Activated CD8-positive, alpha-beta T cell treated with anti-CD3 and anti-CD28 coated beads for 36 hours (primary cell): ENCODE results near the gene LHB. TPM values are rescaled to one million over a fixed set of nuclear protein-coding genes. Genes with fewer than 3 reads are reported as not detected.

Source experiments
- ATAC-seq: fragments of 200-7000 bp; cut with Tn5 transposase; one replicate; pipeline ENCODE4 v1.10.0; 2021; ENCODE audit warnings: mild to moderate bottlenecking, moderate library complexity
- CTCF ChIA-PET: fragments of 350-600 bp; sonication (Branson Sonifier 250); formaldehyde crosslinking; loops from one replicate; lab custom pipeline; 2021; ENCODE audit warnings: antibody characterized with exemption; lab: Charles Lee
- POLR2A ChIA-PET: fragments of 350-600 bp; sonication (Branson Sonifier 250); formaldehyde crosslinking; loops from one replicate; lab custom pipeline; 2021; ENCODE audit warnings: antibody characterized with exemption; lab: Charles Lee
- DNase-seq: peaks from one replicate; pipeline ENCODE4 v3.0.0-alpha.2; 2020
- H3K27ac Mint-ChIP-seq: one replicate; pipeline ENCODE4 v1.8.0; 2021; ENCODE audit warnings: mild to moderate bottlenecking, mixed read lengths
- H3K27me3 Mint-ChIP-seq: one replicate; pipeline ENCODE4 v1.8.0; 2021; ENCODE audit warnings: mixed read lengths
- H3K36me3 Mint-ChIP-seq: one replicate; pipeline ENCODE4 v1.8.0; 2021; ENCODE audit warnings: low read depth, mixed read lengths
- H3K4me1 Mint-ChIP-seq: one replicate; pipeline ENCODE4 v1.8.0; 2021; ENCODE audit warnings: low read depth, mixed read lengths
- H3K4me3 Mint-ChIP-seq: one replicate; pipeline ENCODE4 v1.8.0; 2021; ENCODE audit warnings: mild to moderate bottlenecking, moderate library complexity, mixed read lengths
- H3K9me3 Mint-ChIP-seq: one replicate; pipeline ENCODE4 v1.8.0; 2021; ENCODE audit warnings: mixed read lengths
- intact Hi-C: fragments of 100-400 bp; cut with micrococcal nuclease; formaldehyde crosslinking; loops from one replicate; pipeline ENCODE4 v1.10.0; 2022
- total RNA-seq, 2 experiments: library from RNA; stranded (reverse); gene quantifications; one replicate each; pipeline ENCODE4 v1.2.3, GENCODE V29; 2021
- TF ChIP-seq, protein P1 (sequence below): fragments of 200-600 bp; IDR thresholded peaks from one replicate; pipeline ENCODE4 v1.8.0; 2022; ENCODE audit warnings: antibody characterized with exemption, mild to moderate bottlenecking

Gene LHB
- total RNA-seq, 2 experiments from 2014 or later: not detected

DNA sequence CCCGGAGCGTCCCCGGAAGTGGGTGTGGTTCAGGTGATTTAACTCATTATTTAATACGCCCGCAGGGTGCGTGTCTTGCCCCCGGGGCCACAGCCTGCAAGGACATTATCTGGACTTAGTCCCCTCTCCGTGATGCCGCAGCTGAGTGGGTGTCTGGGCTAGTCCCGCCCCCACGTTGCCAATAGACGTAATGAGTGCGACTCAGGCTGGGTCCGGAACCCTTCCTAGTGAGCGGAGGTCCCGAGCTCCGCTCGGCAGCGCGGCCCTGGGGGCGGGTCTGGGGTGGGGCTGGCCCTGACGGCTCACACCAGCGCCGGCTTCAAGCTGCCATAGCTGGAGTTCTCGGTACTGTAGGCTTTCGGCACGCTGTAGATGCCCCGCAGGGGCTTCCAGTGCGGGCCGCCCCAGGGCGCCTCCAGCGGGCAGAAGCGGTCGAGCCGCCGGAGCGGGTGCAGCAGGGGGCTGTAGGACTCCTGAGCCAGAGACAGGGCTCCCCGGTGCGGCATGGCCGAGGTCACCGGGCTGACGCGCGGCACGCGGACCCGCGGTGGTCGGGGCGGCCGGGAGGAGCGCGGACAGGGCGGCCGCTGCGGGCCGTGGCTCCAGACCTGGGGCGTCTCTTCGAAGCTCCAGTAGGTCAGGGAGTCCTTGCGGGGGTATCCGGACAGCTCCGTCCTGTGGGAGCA lies 918 bp upstream of the LHB start:
- ChIA-PET CTCF (interaction anchor here (0.8 to 3.3 kb wide), 5 partner anchors 18 to 80 kb away, joined by 3 to 17 read pairs (median 6); partner anchors contain the start of genes GYS1 and RUVBL2), POLR2A (interaction anchor here (1.5 to 2.4 kb wide), 4 partner anchors 12 to 69 kb away, joined by 4 to 8 read pairs (median 6); partner anchors contain the start of genes GYS1 and RUVBL2)
- intact Hi-C loops: no loop called here
- no peak overlapping the region for H3K27ac Mint-ChIP-seq
- peak overlapping the region; percentile 55 for H3K4me3 Mint-ChIP-seq
- H3K4me1 Mint-ChIP-seq: peaks cover 30% of the 10 kb centered on the region
- ATAC-seq (peak; percentile 77), DNase-seq (peak; percentile 73)
- TF ChIP-seq, protein P1, sequence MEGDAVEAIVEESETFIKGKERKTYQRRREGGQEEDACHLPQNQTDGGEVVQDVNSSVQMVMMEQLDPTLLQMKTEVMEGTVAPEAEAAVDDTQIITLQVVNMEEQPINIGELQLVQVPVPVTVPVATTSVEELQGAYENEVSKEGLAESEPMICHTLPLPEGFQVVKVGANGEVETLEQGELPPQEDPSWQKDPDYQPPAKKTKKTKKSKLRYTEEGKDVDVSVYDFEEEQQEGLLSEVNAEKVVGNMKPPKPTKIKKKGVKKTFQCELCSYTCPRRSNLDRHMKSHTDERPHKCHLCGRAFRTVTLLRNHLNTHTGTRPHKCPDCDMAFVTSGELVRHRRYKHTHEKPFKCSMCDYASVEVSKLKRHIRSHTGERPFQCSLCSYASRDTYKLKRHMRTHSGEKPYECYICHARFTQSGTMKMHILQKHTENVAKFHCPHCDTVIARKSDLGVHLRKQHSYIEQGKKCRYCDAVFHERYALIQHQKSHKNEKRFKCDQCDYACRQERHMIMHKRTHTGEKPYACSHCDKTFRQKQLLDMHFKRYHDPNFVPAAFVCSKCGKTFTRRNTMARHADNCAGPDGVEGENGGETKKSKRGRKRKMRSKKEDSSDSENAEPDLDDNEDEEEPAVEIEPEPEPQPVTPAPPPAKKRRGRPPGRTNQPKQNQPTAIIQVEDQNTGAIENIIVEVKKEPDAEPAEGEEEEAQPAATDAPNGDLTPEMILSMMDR: peak; percentile 84
- H3K36me3 Mint-ChIP-seq: peaks cover 13% of the 10 kb centered on the region
- H3K27me3 Mint-ChIP-seq: peaks cover 9% of the 10 kb centered on the region
- H3K9me3 Mint-ChIP-seq: no peaks in the 10 kb centered on the region

DNA sequence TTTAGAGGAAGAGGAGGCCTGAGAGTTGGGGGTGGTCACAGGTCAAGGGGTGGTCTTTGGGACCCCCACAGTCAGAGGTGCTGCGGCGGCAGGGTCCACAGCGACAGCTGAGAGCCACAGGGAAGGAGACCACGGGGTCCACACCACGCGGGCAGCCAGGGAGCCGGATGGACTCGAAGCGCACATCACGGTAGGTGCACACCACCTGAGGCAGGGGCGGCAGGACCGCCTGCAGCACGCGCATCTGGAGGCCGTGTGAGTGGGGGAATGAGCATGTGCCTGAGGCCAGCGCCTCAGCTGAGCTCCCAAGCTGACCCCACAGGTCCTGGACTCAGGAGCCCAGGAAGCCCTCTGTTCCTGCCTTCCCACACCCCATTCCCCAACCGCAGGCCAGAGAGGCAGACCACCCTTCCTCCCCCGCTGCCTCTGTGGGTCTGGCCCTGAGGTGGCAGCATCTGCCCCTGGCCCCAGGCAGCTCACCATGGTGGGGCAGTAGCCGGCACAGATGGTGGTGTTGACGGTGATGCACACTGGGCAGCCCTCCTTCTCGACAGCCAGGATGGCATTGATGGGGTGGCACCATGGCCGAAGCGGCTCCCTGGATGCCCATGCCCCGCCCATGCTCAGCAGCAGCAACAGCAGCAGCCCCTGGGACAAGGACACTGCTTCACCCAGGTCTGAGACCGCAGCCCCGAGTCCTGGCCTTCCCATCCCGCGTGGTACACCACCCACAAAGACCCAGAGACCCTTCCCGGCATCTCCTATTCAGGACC lies 638 bp downstream of the LHB start:
- H3K27ac Mint-ChIP-seq: no peak overlapping the region
- H3K4me1 Mint-ChIP-seq: peaks cover 25% of the 10 kb centered on the region
- H3K36me3 Mint-ChIP-seq: peaks cover 20% of the 10 kb centered on the region
- ChIA-PET CTCF (no interaction called here), POLR2A (interaction anchor here (2.4 kb wide), 1 partner anchor 10 kb away, joined by 8 read pairs; no protein-coding TSS in a partner anchor)
- ATAC-seq (no peak), DNase-seq (no peak)
- no peaks in the 10 kb centered on the region for H3K9me3 Mint-ChIP-seq
- TF ChIP-seq, protein P1: no peak
- intact Hi-C loops: no loop called here
- no peak overlapping the region for H3K4me3 Mint-ChIP-seq
- peaks cover 9% of the 10 kb centered on the region for H3K27me3 Mint-ChIP-seq

DNA sequence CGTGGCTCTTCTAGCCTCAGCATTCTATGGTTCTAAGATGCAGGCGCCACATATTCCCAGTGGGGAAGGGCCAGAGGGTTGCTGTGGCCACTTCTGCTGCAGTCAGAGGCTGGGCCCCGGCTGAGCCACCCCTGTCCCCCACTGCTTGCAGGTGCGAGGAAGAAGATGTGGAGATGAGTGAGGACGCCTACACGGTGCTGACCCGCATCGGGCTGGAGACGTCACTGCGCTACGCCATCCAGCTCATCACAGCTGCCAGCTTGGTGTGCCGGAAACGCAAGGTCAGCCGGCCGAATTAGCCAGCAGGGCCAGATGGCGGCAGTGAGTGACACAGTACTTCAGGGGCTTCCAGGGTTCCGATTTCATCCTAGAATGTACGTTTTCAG lies 2.0 kb downstream of the LHB start:
- Mint-ChIP-seq H3K4me1 (peaks cover 16% of the 10 kb centered on the region), H3K9me3 (no peaks in the 10 kb centered on the region), H3K27me3 (peaks cover 7% of the 10 kb centered on the region), H3K27ac (no peak overlapping the region), H3K36me3 (peaks cover 26% of the 10 kb centered on the region), H3K4me3 (no peak overlapping the region)
- ChIA-PET CTCF (no interaction called here), POLR2A (no interaction called here)
- DNase-seq (no peak), ATAC-seq (no peak)
- TF ChIP-seq, protein P1: no peak
- intact Hi-C loops: no loop called here

DNA sequence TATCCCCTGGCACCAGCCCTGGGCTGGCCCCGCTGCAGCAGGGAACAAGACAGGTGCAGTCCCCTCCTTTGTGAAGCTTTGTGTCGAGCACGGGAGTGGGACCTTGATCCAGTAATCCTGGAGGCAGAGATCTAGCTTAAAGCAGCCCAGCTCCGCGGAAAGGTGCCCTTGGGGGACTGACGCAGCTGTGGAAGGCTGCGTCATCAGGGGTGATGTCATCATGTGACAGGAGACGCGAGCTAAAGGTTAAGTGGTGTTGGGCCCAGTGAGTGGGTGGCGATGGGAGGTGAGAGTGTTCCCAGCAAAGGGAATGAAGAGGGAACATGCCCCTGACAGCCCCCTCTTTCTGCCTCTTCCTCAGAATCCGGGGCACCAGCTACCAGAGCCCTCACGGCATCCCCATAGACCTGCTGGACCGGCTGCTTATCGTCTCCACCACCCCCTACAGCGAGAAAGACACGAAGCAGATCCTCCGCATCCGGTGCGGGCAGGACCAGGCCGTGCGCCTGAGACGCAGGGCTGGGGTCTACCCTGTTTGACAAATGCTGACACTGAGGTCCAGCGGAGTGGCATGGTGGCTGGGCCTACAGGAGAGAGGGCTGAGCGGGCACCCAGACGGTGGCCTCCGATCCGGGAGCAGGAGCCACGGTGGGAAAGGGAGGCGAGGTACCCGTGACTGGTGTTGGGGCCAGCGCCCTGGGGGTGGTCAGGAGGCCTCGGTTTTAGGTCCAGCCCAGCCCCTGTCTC lies 2.6 kb downstream of the LHB start:
- no peak overlapping the region for H3K4me3 Mint-ChIP-seq
- intact Hi-C loops: no loop called here
- H3K4me1 Mint-ChIP-seq: peaks cover 15% of the 10 kb centered on the region
- no peaks in the 10 kb centered on the region for H3K9me3 Mint-ChIP-seq
- ChIA-PET POLR2A (interaction anchor here (1.5 kb wide), 2 partner anchors 8 to 48 kb away, joined by 3 read pairs; no protein-coding TSS in a partner anchor), CTCF (interaction anchor here (0.9 to 2.3 kb wide), 3 partner anchors 16 to 185 kb away, joined by 4 to 6 read pairs (median 4); partner anchors contain the start of genes GYS1 and RUVBL2)
- H3K36me3 Mint-ChIP-seq: peaks cover 26% of the 10 kb centered on the region
- peaks cover 4% of the 10 kb centered on the region for H3K27me3 Mint-ChIP-seq
- H3K27ac Mint-ChIP-seq: no peak overlapping the region
- no peak for ATAC-seq
- no peak for DNase-seq
- TF ChIP-seq, protein P1: no peak
